Measurements from ENCODE around the gene IDH1. TPM values are rescaled to one million over a fixed set of nuclear protein-coding genes. Genes with fewer than 3 reads are reported as not detected.

Gene IDH1
- total RNA-seq, 1 experiment from 2014 or later = 91.2 TPM

- Histone ChIP-seq H3K4me3 (replicated peaks in 1 of 2; ENCODE audit: low read depth in 1 of 2, low read length in 2 of 2) (no peak overlapping the region), H3K9me3 (ENCODE audit: control insufficient read depth in 1 of 2, insufficient read depth in 1 of 2, low read depth in 1 of 2, low read length in 2 of 2) (no peaks in the 10 kb centered on the region), H3K27me3 (ENCODE audit: insufficient read depth, low read length) (no peaks in the 10 kb centered on the region), H3K36me3 (ENCODE audit: control insufficient read depth in 1 of 2, insufficient read depth in 2 of 2, low read length in 2 of 2) (peaks cover 0 to 14% of the 10 kb centered on the region in 2 experiments; a peak in 2 of 4 replicates), H3K27ac (ENCODE audit: low read depth, low read length) (no peak overlapping the region), H3K9ac (ENCODE audit: low read length) (no peak overlapping the region), H2AFZ (ENCODE audit: low read depth, low read length, poor library complexity, severe bottlenecking) (no peak overlapping the region), H4K20me1 (ENCODE audit: insufficient read depth) (no peaks in the 10 kb centered on the region), H3K4me1 (ENCODE audit: control insufficient read depth in 1 of 2, insufficient read depth in 2 of 2, low read length in 2 of 2) (0 out of 4 replicates have a peak, but pooled peaks cover 0 to 2% of the 10 kb centered on the region in 2 experiments), H3K4me2 (ENCODE audit: low read length) (no peak overlapping the region), H3K9me2 (ENCODE audit: insufficient read depth) (no peaks in the 10 kb centered on the region), H3K79me2 (ENCODE audit: insufficient read depth, low read length) (no peaks in the 10 kb centered on the region)
- BruUV-seq (replicated peaks) = no TSS peak
- DNase-seq (ENCODE audit: low read depth, low spot score) (no peak), ATAC-seq (no peak)
- CTCF ChIA-PET = no interaction called here
- intact Hi-C loops (cut with micrococcal nuclease) = no loop called here
- POLR2A ChIA-PET = no interaction called here
- RAD21 ChIA-PET (ENCODE audit: low non-redundant PET in 1 of 2, low total read pairs in 2 of 2, uncharacterized antibody in 2 of 2, unreplicated experiment in 2 of 2) = no interaction called here
- TF ChIP-seq JUND (IDR thresholded peaks at IDR 0.05) (no peak), SIN3A (IDR thresholded peaks at IDR 0.05; ENCODE audit: low read depth) (no peak), YY1 (IDR thresholded peaks at IDR 0.05; ENCODE audit: extremely low read depth, insufficient replicate concordance, low read depth, low read length) (no peak), CEBPB (IDR thresholded peaks at IDR 0.05; ENCODE audit: low read depth) (no peak), POLR2A (IDR thresholded peaks at IDR 0.05; ENCODE audit: borderline replicate concordance, extremely low read depth, insufficient read depth, insufficient read length) (no peak), FOSL1 (IDR thresholded peaks at IDR 0.05; ENCODE audit: low read depth) (no peak), EZH2 (IDR thresholded peaks at IDR 0.05) (no peak), ZNF274 (IDR thresholded peaks at IDR 0.05; ENCODE audit: low read depth, low read length) (no peak), SRF (IDR thresholded peaks at IDR 0.05; ENCODE audit: low read depth) (no peak), SP1 (IDR thresholded peaks at IDR 0.05; ENCODE audit: low read depth) (no peak)
- TF ChIP-seq, protein P1, sequence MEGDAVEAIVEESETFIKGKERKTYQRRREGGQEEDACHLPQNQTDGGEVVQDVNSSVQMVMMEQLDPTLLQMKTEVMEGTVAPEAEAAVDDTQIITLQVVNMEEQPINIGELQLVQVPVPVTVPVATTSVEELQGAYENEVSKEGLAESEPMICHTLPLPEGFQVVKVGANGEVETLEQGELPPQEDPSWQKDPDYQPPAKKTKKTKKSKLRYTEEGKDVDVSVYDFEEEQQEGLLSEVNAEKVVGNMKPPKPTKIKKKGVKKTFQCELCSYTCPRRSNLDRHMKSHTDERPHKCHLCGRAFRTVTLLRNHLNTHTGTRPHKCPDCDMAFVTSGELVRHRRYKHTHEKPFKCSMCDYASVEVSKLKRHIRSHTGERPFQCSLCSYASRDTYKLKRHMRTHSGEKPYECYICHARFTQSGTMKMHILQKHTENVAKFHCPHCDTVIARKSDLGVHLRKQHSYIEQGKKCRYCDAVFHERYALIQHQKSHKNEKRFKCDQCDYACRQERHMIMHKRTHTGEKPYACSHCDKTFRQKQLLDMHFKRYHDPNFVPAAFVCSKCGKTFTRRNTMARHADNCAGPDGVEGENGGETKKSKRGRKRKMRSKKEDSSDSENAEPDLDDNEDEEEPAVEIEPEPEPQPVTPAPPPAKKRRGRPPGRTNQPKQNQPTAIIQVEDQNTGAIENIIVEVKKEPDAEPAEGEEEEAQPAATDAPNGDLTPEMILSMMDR (IDR thresholded peaks at IDR 0.05 in 2 of 3, conservative IDR thresholded peaks at IDR 0.05 in 1 of 3; ENCODE audit: borderline replicate concordance in 1 of 3, insufficient read depth in 1 of 3, low read depth in 2 of 3, low read length in 2 of 3) = no peak
- TF ChIP-seq, protein P2, sequence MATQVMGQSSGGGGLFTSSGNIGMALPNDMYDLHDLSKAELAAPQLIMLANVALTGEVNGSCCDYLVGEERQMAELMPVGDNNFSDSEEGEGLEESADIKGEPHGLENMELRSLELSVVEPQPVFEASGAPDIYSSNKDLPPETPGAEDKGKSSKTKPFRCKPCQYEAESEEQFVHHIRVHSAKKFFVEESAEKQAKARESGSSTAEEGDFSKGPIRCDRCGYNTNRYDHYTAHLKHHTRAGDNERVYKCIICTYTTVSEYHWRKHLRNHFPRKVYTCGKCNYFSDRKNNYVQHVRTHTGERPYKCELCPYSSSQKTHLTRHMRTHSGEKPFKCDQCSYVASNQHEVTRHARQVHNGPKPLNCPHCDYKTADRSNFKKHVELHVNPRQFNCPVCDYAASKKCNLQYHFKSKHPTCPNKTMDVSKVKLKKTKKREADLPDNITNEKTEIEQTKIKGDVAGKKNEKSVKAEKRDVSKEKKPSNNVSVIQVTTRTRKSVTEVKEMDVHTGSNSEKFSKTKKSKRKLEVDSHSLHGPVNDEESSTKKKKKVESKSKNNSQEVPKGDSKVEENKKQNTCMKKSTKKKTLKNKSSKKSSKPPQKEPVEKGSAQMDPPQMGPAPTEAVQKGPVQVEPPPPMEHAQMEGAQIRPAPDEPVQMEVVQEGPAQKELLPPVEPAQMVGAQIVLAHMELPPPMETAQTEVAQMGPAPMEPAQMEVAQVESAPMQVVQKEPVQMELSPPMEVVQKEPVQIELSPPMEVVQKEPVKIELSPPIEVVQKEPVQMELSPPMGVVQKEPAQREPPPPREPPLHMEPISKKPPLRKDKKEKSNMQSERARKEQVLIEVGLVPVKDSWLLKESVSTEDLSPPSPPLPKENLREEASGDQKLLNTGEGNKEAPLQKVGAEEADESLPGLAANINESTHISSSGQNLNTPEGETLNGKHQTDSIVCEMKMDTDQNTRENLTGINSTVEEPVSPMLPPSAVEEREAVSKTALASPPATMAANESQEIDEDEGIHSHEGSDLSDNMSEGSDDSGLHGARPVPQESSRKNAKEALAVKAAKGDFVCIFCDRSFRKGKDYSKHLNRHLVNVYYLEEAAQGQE (IDR thresholded peaks at IDR 0.05; ENCODE audit: low read depth) = no peak
- TF ChIP-seq, protein P3, sequence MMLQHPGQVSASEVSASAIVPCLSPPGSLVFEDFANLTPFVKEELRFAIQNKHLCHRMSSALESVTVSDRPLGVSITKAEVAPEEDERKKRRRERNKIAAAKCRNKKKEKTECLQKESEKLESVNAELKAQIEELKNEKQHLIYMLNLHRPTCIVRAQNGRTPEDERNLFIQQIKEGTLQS (IDR thresholded peaks at IDR 0.05) = no peak
- TF ChIP-seq, protein P4, sequence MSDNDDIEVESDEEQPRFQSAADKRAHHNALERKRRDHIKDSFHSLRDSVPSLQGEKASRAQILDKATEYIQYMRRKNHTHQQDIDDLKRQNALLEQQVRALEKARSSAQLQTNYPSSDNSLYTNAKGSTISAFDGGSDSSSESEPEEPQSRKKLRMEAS (IDR thresholded peaks at IDR 0.05) = no peak
Measured at GRCh38 chr2:208244422-208244821, 10.4 kb downstream of the IDH1 start.
